ENCODE measurements around the gene GMDS.

DNA sequence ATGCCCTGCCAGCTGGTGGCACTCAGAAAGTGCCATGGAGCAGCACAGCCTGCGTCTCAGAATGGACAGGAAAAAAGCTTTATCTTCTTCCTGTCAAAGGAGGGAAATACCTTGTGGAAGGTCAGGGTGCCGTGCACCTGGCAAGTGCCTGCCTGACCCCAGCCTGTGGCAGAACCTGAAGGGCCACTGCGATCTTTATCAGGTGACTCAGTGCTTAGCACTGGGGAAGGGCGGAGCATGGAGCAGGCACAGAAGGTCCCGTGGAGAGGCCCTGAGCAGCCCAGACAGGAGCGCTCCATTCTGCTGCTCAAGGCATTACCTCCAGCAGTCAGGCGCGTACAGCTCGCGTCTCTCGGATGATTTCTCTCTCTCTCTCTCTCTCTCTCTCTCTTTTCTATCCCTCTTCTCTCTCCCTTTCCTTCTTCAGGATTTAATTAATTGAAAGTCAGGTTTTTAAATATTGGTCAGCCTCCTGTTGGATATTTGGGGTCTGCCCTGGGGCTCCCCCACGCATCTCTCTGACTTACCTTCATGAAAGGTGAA is 604.0 kb downstream of the GMDS start:
- TF ChIP-seq, protein P1, sequence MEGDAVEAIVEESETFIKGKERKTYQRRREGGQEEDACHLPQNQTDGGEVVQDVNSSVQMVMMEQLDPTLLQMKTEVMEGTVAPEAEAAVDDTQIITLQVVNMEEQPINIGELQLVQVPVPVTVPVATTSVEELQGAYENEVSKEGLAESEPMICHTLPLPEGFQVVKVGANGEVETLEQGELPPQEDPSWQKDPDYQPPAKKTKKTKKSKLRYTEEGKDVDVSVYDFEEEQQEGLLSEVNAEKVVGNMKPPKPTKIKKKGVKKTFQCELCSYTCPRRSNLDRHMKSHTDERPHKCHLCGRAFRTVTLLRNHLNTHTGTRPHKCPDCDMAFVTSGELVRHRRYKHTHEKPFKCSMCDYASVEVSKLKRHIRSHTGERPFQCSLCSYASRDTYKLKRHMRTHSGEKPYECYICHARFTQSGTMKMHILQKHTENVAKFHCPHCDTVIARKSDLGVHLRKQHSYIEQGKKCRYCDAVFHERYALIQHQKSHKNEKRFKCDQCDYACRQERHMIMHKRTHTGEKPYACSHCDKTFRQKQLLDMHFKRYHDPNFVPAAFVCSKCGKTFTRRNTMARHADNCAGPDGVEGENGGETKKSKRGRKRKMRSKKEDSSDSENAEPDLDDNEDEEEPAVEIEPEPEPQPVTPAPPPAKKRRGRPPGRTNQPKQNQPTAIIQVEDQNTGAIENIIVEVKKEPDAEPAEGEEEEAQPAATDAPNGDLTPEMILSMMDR (IDR thresholded peaks at IDR 0.05) = no peak
- TF ChIP-seq POLR2A (IDR thresholded peaks at IDR 0.05) = no peak

Measured in heart left ventricle (tissue), 13 donors.